ENCODE results near the gene C11orf21.

Gene C11orf21

DNA sequence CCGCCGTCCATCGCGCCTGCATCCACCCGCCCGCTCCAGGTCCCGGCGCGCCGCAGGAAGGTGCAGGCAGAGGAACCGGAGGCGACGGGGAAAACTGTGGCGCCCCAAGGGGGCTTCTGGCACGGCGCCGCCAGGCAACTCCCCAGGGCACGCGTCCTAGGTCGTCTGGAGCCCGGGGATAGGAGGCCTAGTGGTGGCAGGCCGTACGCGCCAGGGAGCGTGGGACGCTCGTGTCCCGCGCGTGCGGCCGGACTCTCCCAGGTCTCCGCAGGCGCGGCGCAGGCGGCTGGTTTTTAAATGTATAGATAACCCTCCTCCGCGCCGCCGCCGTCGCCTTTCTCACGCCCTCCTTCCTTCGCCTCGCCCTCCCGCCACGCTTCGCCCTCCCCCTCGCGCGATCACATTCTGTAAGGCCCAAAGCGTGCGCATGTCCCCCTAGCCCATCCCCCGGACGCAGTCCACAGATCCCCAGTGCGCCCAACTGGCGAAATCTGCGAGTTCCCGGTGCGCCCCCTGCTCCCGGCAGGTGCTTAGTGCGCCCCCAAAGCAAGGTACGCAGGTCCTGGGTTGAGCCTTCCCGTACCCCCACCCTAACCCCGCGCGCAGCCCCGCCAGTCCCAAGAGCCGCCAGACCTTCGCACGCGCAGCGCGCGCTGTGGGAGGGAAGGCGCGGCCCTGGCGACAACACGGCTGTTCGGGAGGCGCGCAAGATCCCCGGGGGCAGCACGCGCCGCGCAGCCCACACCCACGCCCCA lies 31.2 kb downstream of the C11orf21 start, which contains the start of gene ASCL2:
ASCL2 (minus strand) TSS at position 267 of the 755 bp plus-strand sequence; CDS start at position 11, 256 bp downstream.
- DNase-seq: no peak

DNA sequence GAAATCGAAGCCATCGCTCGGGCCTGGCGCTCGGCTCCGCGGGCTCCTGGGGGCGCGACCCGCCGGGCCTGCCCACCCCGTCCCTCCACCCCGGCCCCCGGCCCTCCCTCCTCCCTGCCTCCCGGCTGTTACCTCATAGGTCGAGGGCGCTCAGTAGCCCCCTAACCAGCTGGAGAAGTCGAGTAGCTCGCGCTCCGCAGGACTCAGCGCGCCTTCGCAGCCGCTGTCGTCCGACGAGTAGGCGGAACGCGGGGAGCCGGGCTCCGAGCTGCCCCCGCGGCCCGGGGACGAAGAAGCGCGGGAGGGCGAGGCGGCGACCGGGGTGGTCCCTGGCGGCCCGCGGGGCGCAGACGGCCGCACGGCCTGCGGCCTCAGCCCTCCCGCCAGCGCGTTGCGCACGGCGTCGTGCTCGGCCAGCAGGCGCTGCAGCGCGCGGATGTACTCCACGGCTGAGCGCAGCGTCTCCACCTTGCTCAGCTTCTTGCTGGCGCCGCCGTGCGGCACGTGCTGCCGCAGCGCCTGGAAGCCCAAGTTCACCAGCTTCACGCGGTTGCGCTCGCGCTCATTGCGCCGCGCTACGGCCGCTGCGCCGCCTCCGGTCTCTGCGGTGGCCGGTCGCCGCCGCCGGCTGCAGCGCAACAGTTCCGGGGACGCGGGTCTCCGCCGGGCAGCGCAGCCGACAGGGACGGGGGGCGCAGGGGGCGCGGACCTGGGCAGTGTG lies 32.0 kb downstream of the C11orf21 start:
- peak; percentile 1 for DNase-seq

DNA sequence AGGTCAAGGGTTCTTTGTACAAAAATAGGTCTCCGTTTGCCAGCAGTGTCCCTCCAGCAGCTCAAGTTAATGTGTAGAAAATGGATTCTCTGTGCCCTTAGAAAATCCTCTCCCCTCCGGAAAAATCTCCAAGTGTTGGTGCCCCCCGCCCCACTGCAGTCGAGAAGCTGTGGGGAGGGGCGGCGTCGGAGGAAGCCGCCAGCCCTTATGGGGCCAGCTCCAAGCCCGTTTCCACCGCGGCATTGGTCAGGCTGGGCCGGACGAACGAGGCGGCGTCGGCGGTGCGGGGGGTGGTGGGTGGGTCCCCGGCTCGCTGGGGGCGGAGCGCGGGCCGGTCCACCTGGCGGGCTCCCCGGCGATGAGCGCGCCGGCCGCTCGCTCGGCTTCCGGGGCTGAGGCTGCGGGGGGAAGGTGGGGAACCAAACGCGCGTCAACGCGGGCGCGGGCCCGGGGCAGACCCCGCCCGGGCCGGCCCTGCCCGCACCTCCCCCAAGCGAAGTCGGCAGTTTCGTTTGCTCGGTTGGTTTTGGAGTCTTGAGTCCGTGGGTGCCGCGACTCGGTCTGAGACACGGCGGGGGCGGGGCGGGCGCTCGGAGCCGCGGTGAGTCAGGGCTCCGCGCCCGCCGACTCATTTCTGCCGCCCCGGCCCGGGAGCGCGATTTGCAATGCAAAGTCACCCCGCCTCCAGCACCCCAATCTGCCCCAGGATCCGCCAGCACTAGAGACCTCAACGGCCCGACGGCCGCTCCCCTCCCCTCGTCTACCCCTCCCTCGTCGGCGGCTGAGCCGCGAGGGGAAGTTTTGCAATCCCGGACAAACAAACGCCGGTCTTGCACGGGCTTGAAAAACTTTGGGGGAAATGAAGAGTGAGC lies 32.8 kb downstream of the C11orf21 start:
- DNase-seq: no peak

DNA sequence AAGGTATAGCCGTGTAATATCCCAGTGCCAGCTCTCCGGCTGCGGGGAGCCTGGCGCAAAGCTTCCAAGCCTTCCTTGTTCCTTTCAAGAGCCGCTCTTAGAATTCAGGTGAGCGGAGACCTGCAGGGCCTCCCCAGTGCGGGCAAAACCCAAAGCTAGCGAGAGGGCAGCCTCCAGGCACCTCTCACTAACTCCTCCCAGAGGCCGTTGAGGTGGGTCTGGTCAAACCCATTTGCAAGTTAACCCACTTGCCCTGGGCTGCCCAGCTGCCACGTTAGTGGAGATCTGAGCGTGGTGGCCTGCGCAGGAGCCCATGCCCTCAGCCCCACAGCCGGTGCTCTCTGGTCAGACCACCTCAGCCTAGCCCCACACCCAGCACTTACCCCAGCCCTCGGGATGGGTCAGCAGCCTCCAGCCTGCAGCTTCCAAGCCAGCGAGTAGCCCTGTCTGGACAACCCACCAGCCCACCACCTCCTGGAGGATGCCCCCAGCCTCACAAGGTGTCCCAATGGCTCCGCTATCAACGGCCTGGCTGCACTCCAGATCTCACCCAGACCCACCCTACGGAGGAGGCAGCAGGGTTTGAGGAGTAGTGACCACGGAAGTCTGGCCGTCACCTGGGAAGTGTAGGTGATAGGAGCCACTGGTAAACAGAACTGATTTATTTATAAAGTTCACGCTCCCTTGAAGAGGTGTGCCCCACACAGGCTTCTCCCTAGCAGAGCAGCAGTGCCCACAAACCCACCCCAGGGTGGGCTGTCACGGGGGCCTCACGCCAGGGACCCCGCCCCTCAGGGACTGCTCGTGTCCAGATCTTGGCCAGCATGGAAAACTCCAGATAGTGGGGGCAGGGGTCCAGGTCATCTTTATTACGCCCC lies 33.6 kb downstream of the C11orf21 start:
- DNase-seq: no peak

DNA sequence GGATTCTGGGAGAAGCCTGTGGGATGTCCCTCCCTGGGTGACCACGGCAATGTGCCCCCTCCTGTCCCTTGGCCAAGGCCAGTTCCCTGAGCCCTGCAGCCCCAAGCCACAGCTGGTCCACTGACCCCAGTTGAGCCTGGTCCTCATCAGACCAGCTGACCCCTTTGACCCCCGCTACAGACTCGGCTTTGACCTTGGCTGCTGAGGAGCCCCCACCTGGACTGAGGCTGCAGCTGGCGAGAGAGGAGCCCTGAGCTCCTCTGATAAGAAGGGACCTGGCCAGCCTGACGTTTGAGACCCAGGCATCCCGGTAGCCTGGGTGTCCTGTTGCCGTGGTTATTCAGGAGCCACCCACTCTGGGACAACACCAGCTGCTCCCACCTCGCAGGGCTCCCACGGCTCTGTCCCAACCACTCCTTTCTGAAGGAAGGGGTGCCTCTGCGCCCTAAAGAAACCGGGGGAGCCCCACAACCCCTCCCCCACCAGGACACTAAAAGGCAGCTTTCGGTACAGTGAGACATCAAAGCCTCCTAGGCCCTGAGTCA lies 34.3 kb downstream of the C11orf21 start:
- no peak for DNase-seq

DNA sequence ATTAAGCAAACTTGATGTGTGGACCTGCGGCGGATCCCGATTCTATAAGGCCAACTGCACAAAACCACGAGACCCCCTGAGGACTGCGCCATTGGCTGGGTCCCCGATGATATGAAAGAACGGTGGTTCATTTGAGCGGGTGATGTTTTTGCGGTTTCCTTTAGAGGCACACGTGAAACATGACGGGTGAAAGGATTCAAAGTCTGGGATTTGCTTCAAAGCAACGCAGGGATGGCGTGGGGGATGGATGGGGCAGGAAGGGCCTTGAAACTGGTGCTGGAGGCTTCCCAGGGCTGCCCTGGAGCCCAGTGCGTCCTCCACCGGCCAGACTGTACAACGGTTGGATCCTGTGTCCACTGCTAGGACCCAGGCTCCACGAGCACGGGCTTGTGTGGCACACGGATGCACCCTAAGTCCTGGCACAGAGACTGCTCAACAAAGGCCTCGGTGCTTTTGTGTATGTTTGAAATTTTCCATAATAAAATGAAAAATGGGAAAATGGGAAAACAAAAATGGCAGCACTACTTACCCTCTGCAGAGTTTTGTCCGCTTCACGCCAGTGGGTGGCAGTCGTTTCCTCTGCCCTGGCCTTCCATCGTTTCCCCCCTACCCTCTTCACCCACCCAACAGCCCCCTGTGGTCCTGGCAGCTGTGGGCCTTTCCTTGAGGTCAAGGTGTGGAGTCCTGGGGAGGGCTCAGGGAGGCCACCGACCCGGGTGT lies 35.0 kb downstream of the C11orf21 start:
- DNase-seq: no peak

DNA sequence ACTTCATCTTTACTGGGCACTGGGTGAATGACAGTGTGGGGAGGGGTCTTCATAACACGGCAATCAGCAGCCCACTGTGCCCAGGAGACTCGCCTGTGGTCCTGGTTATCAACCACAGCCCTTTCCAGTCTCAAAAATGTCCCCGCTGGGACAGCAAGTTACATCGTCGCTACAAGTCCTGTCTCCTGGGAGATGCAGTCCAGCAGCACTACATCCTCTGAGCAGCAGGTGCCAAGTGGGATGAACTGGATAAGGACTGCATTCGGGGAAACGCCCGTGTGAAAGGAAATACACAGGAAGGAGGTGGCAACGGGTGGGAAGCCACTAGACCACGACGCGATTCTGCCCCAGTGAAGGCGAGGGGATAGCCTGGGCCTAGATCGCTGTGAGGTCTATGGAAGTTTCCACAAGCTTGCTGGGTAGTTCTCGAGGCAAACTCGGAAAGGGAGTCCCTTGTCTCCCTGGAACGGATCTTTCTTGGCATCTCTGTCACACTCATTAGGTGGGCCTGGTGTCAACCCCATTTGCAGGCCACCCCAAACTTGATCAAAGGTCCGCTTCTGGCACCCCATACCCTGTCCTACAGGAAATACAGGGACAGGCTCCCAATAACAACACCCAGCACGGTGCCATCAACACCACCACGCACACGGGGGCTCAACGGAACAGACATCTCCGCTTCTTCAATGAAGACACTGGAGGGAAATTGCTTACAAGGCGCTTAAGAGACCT lies 35.7 kb downstream of the C11orf21 start:
- DNase-seq: no peak

DNA sequence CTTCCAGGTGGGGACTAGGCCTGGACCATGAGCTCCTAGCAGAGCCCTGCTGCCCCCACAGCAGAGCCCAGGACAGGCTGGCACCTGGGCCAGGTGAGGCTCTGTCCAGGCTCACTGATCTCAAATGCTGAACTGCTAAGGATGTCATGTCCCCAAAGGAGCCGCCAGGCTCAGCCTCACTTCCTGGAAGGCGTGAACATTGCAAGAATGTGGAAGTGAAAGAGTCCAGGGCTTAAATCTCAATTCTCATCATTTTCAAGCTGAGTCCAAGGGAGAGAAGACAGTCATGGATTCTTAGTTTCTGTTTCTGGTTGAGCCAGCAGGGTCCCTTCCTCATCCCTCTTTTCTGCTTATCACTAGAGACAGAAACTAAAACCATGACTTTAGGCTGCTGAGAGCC lies 36.3 kb downstream of the C11orf21 start:
- DNase-seq: no peak

DNA sequence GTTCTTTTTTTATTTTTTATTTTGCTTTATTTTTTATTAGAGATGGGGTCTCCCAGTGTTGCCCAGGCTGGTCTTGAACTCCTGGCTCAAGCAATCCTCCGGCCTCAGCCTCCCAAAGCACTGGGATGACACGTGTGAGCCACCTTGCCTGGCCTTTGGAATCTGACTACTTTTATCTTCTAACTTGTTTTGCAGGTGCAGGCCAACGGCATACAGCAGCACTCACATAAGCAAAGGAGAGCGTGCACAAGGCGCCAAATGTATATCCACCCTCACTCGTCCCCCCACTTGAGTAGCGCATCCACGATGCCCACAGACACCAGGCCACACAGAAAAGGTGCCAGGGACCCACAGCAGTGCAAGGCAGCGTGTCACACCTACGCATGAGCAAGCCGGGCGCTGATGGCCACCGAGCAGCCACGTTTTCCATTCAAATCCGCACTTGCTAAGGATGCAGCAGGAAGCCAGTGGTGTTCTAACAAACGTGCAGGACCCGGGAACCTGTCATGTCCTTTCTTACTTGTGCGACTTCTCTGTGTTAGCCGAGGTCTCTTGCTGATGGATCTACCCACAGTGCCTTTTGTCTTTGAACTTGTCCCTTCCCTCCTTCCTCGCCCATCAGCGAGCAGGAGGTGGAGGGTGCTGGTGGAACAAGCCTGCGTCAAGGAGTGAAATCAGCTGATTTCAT lies 37.2 kb downstream of the C11orf21 start:
- DNase-seq: no peak

DNA sequence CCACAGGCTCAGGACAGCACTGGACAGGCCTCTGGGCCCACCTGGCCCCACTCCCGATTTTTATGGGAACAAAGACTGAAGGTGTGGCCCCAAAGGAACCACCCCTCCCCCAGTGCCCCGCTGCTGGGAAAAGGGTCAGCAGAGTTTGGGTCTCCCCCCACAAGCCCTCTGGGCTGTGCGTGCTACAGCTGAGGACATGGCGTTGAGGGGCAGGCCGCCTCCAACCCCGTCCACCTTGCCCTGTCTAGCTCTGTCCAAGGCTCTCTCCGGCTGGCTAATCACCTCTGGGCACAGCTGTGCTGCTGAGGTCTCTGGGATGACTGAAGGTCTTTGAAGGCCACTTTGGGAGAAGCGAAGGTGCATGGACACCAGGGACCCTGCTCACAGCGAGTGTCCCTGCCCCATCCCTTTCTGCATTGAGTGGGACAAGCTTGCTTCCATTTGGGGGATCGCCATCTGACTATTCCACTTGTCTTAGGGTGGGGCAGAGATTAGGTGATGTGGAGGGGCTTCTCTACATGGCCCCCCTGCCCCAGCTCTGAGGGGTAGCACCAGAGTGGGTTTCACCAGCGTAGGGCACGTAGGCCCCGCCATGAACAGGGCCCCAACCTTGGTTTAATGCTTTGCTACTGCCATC lies 37.9 kb downstream of the C11orf21 start:
- DNase-seq: no peak

DNA sequence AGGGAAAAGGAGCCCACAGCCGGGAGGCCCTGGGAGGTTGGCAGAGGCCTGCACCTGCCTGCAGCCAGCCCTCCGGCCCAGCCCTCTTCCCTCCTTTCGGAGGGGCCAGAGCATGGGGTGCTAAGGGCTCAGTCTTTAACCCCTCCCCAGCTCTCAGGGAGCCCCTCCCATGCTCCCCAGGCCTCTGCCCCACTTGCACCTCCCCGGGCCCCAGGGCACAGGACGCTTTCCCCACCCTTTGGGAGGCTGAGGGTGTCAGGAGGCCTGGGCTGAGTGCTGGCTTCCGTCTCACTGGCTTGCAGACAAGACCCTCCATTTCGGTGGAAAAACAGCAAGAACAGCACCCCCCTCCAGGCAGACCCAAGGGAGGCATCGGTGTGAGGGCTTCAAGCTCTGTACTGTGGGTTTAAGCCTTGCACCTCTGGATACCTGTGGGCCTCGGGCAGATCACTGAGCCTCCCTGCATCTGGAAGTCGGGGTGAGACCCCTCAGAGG lies 38.6 kb downstream of the C11orf21 start:
- no peak for DNase-seq

DNA sequence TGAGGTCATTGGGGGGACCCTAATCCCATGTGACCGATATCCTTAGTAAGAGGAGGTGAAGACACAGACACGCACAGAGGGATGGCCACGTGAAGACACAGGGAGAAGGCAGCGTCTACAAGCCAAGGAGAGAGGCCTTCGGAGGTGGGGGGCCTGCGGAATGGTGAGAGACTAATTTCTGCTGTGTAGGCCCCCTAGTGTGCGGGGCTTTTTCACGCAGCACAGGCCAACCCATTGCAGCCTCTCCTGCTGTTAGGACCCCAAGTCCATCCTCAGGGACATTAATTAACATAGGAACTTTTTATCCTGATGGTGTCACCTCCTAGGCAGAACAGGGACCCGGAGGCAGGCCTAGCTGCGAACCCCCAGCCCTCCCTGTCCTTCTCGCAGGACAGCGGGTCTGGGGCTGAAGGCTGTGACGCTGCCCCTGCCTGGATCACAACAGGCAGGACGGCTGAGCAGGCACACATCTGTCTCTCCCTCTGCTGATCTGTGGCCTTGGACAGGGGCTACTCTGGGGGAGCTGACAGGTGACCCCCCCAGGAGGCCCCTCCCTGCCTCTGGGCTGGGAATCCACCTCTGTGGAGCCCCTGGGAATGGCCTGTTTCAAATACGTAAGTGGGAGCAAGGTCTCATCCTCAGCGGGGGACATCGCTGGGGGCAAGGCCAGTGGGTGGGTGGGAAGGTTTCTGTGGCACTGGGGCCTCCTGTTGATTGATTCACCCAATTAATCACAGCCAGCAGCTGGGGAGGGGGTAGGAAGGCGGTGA lies 39.2 kb downstream of the C11orf21 start:
- no peak for DNase-seq

DNA sequence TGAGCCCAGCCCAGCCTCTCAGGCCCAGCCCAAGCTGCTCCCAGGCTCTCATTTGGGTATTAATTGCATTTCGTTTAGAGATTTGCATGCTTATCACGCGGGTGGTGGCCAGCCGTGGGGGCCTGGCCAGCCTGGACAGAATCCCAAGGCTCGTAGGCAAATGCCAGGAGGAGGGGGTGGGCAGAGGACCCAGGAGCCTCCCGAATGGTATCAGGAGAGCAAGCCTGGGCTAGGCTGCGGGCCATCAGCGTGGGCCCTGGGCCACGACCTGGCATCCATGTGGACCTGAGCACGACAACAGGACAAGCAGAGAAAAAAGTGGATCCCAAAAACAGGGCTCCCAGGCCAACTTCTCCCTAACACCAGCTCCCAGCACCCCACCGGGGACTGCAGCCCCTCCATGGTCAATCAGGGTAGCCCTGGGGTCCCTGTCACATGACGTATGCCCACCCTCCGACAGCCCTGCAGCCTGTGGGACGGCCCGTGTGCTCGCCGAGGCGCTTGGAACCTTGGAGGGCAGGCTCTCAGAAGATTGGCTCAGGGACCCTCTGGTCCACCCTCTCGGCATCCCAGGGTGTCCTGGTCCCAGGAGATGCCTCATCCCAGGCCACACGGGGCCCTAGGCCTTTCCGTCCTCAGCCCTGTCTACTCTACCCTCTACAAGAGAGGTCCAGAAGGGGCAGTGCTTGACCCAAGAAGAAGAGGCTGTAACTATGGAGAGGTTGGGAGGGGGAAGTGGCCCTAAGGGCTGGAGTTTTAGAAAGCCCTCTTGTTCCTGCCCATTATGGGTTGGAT lies 40.1 kb downstream of the C11orf21 start:
- DNase-seq: no peak

DNA sequence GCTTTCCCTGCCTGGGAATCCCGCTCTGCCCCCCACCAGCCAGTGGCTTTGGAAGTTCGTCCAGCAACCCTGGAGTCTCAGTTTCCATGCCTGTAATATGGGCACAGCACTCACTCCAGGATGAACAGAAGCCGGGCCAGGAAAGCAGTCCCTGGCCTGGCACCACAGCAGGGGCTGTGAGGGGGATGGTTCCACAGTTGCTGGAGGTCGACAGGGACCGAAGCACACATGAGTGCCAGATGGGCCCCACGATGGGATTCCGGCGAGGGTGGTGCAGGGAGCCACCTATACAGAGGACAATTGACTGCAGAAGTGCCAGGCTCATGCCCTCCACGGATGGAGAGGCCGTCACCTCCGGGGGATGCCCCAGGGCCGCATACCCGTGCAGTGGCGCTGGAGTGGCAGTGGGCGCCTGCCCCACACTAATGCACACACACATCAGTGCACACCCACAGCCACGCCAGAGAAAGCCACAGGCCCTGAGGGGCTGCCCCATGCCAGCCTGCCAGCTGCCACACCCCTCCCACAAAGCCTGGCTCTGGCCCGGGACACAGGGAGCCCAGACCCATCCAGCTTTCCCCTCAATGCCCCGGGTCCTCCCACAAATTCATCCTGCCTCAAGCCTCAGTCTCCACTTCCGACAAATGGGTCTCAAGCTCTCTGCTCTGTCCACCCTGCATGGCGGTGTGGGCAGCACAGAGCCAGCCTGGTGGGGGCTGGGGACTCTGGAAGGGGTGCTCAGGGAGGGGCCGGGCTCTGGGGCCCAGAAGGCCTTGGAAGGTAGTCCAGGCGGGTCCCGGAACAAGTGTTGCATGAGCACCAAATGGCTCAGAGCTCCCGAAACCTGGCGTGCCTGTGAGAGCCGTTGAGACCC lies 41.0 kb downstream of the C11orf21 start:
- DNase-seq: no peak

DNA sequence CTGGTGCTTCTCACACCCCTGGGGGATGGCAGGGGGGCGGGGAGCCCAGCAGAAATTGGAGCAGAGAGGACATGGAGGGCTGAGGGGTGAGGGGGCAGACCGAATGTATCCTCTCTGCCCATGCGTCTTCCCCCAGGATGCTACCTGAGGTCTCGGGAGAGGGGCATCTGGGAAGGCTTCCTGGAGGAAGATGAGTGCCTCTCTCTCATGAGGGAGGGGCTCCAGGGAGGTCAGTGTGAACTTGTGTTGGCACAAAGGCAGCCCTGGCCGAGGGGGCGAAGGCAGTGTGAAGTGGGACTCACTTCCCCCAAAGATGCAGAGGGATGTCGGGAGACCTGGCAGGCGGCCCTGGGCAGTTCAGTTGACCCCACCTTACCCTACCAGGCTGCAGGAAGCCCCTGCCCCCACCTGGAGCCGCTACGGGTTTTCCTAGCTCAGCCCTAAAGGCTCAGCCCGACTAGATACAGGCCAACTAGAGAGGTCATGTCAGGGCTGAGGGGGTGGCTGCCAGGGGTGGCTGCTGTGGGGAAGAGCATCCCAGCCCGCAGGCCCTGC lies 41.7 kb downstream of the C11orf21 start:
- DNase-seq: no peak

DNA sequence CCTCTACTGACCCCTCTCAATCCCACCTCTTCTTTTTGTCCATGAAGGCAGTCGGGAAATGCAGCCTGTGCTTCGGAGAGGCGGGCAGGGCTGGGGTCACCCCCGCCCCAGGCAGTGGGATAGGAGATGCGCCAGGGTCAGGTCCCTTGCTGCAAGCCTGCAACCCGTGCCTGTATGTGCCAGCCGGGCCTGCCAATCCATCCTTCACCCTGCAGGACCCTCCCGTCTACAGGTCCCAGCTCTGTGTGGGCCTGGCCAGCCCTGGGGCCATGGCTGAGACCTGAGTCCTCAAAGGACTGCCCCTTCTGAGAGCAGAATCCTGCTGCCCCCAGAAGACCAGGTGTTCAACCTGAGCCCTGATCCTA lies 42.3 kb downstream of the C11orf21 start:
- no peak for DNase-seq

Measured in DMS 273 treated with DMSO at 0.1 percent for 48 hours (cell line).